ENCODE data around the gene GRIK4.
"Not testable (repeated sequence)": the region's sequence is repeated elsewhere in the genome, so short reads cannot be mapped to it uniquely, and the experiment has no call there.

The GRIK4 gene, protein sequence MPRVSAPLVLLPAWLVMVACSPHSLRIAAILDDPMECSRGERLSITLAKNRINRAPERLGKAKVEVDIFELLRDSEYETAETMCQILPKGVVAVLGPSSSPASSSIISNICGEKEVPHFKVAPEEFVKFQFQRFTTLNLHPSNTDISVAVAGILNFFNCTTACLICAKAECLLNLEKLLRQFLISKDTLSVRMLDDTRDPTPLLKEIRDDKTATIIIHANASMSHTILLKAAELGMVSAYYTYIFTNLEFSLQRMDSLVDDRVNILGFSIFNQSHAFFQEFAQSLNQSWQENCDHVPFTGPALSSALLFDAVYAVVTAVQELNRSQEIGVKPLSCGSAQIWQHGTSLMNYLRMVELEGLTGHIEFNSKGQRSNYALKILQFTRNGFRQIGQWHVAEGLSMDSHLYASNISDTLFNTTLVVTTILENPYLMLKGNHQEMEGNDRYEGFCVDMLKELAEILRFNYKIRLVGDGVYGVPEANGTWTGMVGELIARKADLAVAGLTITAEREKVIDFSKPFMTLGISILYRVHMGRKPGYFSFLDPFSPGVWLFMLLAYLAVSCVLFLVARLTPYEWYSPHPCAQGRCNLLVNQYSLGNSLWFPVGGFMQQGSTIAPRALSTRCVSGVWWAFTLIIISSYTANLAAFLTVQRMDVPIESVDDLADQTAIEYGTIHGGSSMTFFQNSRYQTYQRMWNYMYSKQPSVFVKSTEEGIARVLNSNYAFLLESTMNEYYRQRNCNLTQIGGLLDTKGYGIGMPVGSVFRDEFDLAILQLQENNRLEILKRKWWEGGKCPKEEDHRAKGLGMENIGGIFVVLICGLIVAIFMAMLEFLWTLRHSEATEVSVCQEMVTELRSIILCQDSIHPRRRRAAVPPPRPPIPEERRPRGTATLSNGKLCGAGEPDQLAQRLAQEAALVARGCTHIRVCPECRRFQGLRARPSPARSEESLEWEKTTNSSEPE

DNA sequence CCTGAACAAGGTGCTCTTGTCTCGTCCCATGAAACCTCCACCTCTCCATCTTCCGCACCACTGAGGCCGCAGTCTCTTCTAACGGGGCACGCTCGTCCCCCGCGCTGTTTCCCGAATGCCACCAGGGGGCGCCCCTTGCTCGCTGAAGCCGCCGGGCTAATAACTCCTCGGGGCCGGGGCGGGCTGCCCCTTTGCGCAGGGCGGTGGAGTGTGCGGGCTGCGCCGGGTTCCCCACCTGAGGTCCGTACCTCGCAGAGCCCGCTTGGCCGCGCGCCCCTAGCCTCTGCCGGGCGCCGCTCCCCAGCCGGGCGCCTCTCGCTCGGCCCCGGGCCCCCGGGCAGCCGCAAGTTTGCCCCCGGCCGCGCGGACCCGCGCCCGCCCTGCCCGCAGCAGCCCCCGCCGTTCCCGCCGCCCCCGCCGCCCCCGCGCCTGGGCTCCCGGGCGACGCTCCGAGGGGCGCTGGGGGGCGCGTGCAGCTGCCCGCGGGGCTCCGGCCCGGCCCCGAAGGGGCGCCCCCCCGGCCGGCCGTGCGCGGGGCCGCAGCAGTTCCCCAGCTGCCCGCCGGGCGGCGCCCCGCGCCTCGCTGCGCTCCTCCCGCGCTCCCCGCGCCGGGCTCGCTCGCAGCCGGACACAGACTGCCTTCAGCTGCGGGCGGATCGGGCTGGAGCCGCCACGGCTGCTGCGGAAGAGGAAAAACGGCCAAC, at the start of gene GRIK4:
TSS of gene GRIK4 (plus strand) at position 633 of the 704 bp plus-strand sequence. CDS start 148,571 bp downstream, outside the sequence.
- DNase-seq = peak; percentile 68

DNA sequence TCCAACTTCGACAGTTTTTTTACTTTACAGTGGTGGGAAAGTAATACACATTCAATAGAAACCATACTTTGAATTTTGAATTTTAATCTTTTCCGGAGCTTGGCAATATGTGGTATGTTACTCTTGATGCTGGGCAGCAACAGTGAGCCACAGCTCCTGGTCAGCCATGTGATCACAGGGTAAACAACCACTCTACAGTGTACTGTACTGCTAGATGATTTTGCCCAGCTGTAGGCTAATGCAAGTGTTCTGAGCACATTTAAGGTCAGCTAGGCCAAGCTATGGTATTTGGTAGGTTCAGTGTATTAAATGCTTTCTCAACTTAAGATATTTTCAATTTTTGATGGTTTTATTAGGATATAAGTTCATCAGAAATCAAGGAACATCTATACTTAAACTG, 48.7 kb upstream of the GRIK4 start:
- DNase-seq = no peak

DNA sequence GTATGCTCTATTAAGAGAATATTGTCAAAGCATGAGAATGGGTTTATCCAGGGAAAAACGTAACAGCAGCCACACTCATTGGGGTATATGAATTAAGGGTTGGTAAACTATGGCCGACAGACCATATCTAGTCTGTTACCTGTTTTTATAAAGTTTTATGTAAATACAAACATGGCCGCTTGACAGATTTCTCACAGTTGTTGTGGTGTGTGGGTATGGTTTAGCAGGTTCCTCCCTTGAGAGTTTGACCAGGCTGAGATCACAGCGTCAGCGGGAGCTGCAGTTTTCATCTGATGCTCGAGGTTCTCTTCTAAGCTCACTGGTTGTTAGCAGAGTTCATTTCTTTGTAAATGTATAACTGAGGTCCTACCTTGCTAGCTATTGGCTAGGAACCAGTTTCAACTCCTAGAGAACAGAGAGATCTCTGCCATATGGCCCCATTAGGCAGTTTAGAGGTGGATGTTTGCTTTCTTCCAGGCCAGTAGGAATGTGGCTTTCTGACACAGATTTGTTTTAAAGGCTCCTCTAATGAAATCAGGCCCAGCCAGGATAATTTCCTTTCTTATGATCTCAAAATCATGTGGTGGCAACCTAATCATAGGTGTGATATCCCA, 45.5 kb upstream of the GRIK4 start:
- no peak for DNase-seq

DNA sequence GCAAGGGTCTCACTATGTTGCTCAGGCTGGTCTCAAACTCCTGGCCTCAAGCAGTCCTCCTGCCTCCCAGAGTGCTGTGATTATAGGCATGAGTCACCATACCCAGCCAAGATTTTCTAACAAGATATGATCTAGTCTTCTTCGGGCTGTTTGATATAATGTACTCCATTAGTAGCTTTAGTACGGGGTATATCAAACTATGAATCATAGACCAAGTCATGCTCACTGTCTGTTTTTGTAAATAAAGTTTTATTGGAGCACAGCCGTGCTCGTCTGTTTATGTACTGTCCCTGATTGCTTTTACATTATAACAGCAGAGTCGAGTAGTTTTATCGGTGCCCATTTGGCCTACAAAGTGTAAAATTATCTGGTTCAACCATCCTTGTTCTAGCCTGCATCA, 43.9 kb upstream of the GRIK4 start:
- DNase-seq = no peak

DNA sequence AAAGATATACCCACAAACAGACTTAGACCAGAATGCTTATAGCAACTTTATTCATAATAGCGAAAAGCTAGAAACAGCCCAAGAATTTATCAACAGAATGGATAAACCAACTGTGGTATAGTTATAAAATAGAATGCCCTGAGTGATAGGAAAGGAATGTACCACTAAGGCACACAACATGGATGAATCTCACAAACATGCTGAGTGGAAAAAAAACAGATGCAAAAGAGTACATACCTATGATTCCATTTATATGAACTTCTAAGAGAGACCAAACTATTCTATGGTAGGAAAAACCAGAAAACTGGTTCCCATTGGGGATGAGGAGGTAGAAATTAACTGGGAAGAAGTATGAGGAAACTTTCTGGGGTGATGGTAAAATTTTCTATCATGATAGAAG, 40.4 kb upstream of the GRIK4 start:
- DNase-seq = no peak

DNA sequence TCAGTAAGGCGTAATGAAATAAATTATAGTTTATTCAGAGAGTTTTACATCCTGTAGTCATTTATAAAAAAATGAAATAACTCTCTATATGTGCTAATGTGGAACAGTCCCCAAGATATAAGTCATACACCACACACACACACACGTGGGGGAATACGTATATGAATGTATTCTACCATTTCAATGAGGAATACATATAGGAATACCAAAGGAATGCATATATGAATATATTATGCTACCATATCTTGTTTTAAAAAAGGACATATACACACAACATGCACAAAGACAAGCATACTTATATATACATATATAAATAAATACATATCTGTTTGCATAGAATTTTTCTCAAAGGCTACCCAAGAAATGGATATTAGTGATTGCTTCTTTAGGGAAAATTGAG, 39.6 kb upstream of the GRIK4 start:
- no peak for DNase-seq

DNA sequence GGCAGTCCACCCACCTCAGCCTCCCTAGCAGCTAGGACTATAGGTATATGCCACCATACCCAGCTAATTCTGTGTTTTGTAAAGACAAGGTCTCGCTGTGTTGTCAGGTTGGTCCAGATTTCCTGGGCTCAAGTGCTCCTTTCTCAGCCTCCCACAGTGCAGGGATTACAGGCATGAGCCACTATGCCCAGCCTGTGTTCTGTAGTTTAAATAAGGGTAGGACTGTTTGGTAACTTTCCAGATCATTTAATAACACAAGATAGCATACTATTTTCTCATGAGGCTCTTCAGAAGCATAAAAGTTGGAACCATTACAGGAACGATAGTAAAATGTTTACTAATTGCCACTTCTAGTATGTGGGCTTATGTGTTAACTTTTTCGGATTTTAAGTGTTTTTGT, 38.0 kb upstream of the GRIK4 start:
- no peak for DNase-seq

DNA sequence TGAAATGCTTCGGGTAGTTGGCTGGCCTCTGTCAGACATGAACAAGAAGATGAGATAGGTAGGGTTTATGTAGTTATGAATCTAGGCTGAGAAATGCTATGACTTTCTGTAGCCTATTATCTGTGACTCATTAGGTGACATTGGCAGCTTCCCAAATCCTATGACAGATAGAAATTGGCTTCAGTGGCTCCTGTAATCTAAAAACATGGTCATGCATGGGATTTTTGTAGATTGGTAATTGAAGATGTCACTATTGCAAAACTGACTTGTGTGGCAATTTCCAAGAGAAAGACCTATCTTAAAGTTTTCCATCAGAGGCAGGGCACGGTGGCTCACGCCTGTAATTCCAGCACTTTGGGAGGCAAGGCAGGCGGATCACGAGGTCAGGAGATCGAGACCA, 29.4 kb upstream of the GRIK4 start:
- DNase-seq = no peak

DNA sequence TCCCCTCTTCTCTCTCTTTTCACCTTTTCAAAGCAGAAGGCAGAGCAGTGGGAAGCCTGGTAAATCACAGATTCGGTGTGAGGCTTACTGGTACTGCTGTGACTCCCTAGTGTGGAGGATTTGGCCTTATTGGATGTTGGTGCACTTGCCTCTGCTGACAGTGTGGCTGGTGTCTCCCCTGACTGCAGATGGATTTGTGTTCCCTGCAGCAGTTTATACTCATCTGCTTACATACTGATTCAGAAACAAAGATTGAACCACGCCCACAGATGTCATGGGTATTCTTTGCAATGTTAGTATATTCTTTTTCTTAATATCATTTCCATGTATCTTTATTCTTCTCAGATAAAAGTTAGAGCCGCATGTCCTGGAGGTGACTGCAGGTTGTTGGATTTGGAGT, 26.8 kb upstream of the GRIK4 start:
- DNase-seq = no peak

DNA sequence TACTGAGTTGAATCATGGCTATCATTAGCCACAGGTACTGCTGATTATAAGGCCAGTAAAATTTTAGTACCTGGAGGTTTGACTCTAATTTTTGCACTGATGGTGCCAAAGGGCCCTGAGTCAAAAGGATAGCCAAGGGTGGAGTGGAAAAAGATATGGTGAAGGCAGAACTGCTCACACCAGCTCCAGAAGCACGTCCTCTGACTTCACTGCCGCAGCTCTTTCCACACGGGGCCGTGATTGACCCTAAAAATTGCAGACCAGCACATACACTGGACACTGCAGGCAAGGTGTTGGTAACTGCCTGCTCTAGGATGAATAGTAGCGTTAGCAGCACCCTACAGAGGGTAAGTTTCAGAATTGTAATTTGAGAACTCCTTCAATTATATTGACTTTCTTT, 25.4 kb upstream of the GRIK4 start:
- DNase-seq = no peak

DNA sequence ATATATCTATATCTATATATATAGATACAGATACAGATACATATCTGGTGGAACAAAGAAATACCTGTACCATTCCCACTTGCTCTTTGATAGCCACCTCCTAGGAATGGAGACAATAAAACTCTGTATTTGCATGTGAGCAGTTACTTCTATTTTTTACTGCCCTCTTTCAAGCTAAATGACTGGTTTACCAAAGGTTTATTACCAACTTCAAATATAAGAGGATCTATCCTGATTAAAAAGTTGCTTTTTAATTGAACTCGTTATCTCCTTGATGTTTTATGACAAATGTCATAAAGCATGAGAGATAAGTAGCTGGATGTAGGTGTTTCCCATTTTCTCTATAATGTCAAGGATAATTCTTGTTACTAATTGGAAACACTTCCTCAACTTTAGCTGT, 21.7 kb upstream of the GRIK4 start:
- DNase-seq = no peak

DNA sequence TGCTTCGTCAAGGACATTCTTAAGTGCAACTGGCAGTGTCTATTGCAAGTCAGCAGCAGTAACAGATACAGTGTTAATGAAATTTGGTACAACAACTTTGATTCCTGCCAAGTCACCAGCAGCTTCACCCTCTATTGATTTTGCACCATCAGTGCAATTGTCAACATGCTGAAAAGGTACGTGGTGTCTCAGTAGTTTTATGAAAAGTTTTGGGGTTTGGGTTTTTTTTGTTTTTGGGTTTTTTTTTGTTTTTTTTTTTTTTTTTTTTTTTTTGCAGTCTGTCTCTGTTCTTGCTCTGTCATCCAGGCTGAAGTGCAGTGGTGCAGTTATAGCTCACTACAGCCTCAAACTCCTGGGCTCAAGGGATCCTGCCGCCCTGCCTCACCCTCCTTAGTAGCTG, 19.1 kb upstream of the GRIK4 start:
- DNase-seq = no peak

DNA sequence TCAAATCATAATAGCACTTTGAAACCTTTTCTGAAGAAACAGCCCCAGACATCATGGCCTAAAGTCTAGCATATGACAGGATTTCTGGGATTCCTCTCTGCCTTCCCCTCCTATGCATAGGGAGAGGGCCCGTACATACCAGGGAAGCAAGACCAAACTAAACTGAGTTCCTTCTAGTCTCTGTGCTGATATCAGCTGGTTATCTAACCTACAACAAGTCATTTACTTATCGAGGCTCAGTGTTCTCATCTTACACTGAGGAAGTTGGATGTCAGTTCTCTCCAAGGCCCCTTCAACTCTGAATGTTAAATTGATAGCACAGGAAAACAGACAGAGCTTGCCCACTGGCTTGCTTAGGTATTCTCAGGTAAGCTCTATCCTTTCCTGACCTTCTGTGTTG, 17.0 kb upstream of the GRIK4 start:
- no peak for DNase-seq

DNA sequence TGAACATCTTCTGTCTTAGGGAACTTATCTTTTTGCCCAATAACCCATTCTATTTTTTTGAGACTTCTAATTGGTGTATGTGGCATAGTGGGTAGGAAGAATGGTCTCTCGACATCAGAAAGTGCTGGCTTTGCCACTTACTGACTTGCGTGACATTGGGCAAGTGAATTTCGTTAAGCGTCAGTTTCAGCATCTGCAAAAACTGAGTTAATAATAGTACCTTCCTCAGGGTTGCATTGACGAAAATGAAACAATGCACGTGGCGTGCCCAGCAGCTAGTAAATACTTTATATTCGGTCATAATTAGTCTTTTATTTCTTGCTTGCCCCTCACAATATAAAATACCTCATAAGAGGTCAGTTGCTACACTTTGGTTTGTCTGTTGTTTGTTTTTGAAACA, 12.5 kb upstream of the GRIK4 start:
- DNase-seq = no peak

DNA sequence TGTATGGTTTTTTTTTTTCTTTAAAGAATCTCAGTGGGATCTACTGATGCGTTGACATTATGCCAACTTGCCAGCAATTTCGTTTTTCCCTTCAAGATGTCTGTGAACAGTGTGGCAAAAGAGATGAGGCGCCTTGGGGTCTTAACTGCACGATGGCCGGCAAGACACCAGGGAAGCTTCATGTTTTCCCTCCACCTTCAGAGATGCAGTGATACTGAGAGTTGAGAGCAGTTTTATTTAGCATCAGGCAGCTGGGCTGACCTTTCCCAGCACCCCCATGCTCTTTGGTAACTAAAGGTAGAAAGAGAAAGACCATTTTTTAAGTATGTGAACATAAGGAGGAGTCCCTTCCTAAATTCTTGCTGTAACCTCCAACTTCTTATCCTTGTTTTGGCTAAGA, 11.7 kb upstream of the GRIK4 start:
- no peak for DNase-seq

DNA sequence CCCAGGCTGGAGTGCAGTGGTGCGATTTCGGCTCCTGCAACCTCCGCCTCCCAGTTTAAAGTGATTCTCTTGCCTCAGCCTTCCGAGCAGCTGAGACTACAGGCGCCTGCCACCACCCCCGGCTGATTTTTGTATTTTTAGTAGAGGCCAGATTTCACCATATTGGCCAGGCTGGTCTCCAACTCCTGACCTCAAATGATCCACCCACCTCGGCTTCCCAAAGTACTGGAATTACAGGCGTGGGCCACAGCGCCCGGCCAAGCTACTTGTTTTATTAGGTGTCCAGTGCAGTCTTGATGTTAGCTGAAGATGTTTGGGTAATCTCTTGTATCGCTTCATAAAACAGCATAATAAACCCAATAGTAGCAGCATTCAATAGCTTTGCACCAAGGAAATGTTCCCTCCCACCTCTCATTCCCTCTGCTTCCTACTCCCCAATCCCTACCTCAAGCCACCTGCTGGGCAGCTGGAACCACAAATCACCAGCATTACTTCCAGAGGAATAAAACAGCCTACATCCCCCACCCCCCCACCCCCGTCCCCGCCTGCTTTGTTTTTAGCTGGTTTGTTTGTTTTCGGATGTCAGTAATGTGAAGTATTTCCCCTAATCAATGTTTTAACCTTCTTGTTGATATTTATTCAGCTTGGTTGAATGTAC, 11.0 kb upstream of the GRIK4 start:
- DNase-seq = no peak

DNA sequence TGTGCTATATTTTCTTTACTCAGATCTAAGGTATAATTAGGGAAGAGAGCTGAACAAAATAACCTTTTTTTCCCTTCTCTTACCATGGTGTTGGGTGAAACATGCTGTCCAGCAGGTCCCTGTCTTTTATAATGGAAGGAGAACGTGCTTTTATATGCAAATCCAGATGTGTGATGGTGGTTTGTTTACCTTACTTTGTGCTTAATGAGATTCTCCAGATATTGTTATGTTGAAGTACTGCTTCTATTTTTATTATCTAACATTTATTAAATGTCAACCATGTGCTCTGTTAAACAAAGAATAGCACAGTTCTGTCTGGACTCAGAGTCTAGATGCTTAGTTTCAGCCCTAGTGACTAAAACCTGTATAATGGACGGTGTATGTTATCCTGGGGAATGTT, 10.1 kb upstream of the GRIK4 start:
- no peak for DNase-seq

DNA sequence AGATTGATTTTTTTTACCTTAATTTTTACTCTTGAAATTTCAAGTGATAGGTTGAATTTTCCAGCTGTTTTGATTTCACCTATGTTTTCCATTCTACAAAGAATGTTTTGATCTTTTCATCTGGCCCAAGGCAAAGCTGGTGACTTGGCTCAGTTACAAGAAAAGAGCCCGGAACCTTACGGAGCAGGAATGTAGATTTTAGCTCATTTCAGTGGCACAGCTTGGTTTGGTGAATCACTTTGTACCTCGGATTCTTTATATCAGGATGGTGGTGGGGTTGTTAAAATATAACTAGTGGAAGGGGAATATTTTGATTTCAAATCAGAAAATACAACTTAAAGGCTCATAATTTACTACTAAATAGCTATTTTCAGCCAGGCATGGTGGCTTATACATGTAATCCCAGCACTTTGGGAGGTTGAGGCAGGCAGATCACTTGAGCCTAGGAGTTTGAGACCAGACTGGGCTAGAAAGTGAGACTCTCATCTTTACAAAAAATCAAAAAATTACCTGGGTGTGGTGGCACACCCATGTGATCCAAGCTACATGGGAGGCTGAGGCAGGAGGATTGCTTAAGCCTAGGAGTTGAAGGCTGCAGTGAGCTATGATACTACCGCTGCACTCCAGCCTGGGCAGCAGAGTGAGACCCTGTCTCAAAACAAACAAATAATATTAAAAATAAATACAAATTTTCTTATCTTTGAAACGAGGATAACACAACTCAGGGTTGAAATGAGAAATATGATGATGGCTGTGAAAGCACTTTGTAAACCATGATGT, 9.4 kb upstream of the GRIK4 start:
- no peak for DNase-seq

DNA sequence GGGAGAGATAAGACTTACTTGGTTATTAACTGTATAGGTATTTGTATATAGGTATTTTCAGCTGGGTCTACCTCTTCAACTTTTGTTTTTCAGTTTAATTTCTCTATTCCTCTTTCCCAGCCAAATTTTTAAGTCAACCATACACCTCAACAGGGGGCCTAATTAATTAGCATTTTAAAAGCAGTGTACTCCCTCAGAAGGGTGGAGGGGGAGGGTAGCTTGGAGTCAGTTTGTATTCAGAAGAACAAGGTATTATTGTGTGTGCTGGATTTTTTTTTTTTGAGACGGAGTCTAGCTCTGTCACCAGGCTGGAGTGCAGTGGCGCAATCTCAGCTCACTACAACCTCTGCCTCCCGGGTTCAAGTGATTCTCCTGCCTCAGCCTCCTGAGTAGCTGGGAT, 8.0 kb upstream of the GRIK4 start:
- DNase-seq = not testable (repeated sequence)

DNA sequence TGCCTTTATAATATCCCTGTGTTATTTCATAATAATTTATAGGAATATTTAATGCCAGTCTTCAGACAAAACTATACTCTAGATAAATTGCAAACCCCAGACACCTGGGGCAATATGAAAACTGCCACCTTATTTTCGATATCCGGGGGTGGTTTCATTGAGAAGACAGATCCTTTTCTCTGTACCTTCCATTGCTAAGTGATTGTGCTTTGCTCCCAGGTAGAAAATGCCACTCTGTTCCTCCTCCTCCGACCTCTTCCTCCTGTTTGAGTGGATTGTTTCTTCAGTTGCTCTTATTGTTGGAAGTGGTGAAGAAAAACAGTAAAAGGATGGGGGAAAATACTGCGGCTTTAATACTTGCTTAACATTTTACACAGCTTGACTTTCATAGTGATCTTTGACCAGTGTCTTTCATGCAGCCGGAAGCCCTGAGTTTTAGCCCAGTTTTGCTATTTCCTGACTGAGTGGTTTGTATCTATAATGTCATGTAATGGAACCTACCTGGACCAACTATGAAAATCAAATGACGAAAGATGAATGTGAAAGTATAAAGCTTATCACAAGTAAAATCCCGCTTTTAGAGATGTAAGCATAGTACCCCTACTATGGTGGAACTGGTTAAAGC, 5.6 kb upstream of the GRIK4 start:
- no peak for DNase-seq

Measured in activated CD4-positive, alpha-beta T cell treated with anti-CD3 and anti-CD28 coated beads, Interleukin-2, amount 50 U/mL, for 1 hour (primary cell).